ENCODE measurements around the gene PATE2. TPM values are rescaled to one million over a fixed set of nuclear protein-coding genes. Genes with fewer than 3 reads are reported as not detected.

The PATE2 gene
- total and polyA plus RNA-seq, 2 of the 13 experiments (the other 11 are each of a cell fraction or from before 2014, with no cell fraction given) = not detected

DNA sequence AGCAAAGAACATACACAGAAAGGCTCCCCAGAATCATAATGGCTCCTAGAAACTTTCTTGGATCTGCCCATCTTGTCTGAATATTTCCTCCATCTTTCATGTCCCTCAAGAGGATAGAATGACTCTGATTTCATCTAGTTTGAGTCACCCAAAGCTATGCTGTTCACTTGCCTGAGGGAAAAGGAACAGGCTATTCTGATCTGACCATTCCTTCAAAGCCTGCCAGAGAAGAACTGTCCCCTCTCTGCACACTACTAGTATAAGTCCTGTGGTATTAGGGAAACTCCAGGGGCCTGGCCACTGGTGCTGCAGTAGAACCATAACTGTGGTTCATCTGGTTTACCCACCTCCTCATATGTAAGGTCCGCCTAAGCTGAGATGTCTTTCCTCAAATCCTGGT is 34.9 kb downstream of the PATE2 start (continued):
- TF ChIP-seq, protein P1, sequence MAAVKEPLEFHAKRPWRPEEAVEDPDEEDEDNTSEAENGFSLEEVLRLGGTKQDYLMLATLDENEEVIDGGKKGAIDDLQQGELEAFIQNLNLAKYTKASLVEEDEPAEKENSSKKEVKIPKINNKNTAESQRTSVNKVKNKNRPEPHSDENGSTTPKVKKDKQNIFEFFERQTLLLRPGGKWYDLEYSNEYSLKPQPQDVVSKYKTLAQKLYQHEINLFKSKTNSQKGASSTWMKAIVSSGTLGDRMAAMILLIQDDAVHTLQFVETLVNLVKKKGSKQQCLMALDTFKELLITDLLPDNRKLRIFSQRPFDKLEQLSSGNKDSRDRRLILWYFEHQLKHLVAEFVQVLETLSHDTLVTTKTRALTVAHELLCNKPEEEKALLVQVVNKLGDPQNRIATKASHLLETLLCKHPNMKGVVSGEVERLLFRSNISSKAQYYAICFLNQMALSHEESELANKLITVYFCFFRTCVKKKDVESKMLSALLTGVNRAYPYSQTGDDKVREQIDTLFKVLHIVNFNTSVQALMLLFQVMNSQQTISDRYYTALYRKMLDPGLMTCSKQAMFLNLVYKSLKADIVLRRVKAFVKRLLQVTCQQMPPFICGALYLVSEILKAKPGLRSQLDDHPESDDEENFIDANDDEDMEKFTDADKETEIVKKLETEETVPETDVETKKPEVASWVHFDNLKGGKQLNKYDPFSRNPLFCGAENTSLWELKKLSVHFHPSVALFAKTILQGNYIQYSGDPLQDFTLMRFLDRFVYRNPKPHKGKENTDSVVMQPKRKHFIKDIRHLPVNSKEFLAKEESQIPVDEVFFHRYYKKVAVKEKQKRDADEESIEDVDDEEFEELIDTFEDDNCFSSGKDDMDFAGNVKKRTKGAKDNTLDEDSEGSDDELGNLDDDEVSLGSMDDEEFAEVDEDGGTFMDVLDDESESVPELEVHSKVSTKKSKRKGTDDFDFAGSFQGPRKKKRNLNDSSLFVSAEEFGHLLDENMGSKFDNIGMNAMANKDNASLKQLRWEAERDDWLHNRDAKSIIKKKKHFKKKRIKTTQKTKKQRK (IDR thresholded peaks at IDR 0.05; ENCODE audit: low read length) = no peak
- TF ChIP-seq, protein P2, sequence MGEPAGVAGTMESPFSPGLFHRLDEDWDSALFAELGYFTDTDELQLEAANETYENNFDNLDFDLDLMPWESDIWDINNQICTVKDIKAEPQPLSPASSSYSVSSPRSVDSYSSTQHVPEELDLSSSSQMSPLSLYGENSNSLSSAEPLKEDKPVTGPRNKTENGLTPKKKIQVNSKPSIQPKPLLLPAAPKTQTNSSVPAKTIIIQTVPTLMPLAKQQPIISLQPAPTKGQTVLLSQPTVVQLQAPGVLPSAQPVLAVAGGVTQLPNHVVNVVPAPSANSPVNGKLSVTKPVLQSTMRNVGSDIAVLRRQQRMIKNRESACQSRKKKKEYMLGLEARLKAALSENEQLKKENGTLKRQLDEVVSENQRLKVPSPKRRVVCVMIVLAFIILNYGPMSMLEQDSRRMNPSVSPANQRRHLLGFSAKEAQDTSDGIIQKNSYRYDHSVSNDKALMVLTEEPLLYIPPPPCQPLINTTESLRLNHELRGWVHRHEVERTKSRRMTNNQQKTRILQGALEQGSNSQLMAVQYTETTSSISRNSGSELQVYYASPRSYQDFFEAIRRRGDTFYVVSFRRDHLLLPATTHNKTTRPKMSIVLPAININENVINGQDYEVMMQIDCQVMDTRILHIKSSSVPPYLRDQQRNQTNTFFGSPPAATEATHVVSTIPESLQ (CRISPR knock-in tag; conservative IDR thresholded peaks at IDR 0.05) = no peak

DNA sequence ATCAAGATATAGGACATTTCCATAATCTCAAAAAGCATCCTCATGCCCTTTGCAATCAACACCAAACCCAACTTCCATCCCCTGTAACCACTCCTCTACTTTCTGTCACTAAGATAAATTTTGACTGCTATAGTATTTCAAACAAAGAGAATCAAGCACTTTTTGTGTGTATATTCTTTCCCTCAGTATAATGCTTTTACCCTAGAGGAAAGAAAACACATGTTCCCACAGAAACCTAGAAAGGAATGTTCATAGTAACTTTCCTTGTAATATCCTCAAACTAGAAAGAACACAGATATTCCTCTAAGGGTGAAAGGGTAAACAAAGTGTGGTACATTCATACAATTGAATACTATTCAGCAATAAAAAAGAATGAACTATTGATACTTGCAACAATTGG is 38.0 kb downstream of the PATE2 start:
- H2AFZ ChIP-seq (ENCODE audit: low read length) = no peak overlapping the region
- no peaks in the 10 kb centered on the region for H3K4me1 ChIP-seq (ENCODE audit: insufficient read depth, low read length)
- FAIRE-seq = no peak
- H3K9me3 ChIP-seq (ENCODE audit: low read length) = no peaks in the 10 kb centered on the region
- no peaks in the 10 kb centered on the region for H3K36me3 ChIP-seq (replicated peaks in 1 of 2; ENCODE audit: control insufficient read depth in 1 of 2, insufficient read depth in 2 of 2, low read length in 2 of 2)
- intact Hi-C loops (cut with micrococcal nuclease; ENCODE audit: unreplicated experiment) (no loop called here), in situ Hi-C loops (cut with HindIII; ENCODE audit: extremely low pct_ligation_motif_present, low pct_unique_long_range_greater_than_20kb) (no loop called here)
- no peak overlapping the region for H3K4me2 ChIP-seq (ENCODE audit: low read depth, low read length)
- CTCF ChIA-PET (ENCODE audit: low intra/inter-chr PET ratio, low total read pairs) = no interaction called here
- H3K27ac ChIP-seq (ENCODE audit: extremely low read length, insufficient read depth, low read length) = no peak overlapping the region
- POLR2A ChIA-PET = no interaction called here
- no peak for ATAC-seq
- no peaks in the 10 kb centered on the region for H4K20me1 ChIP-seq (ENCODE audit: insufficient read depth, low read length)
- TF ChIP-seq AKAP8 (CRISPR knock-in tag; IDR thresholded peaks at IDR 0.05) (no peak), ESRRA (CRISPR knock-in tag; IDR thresholded peaks at IDR 0.05; ENCODE audit: low read depth) (no peak), KMT2A (CRISPR knock-in tag; IDR thresholded peaks at IDR 0.05) (no peak)
- TF ChIP-seq, protein P3, sequence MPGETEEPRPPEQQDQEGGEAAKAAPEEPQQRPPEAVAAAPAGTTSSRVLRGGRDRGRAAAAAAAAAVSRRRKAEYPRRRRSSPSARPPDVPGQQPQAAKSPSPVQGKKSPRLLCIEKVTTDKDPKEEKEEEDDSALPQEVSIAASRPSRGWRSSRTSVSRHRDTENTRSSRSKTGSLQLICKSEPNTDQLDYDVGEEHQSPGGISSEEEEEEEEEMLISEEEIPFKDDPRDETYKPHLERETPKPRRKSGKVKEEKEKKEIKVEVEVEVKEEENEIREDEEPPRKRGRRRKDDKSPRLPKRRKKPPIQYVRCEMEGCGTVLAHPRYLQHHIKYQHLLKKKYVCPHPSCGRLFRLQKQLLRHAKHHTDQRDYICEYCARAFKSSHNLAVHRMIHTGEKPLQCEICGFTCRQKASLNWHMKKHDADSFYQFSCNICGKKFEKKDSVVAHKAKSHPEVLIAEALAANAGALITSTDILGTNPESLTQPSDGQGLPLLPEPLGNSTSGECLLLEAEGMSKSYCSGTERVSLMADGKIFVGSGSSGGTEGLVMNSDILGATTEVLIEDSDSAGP (CRISPR knock-in tag; IDR thresholded peaks at IDR 0.05; ENCODE audit: borderline replicate concordance) = no peak
- TF ChIP-seq, protein P4, sequence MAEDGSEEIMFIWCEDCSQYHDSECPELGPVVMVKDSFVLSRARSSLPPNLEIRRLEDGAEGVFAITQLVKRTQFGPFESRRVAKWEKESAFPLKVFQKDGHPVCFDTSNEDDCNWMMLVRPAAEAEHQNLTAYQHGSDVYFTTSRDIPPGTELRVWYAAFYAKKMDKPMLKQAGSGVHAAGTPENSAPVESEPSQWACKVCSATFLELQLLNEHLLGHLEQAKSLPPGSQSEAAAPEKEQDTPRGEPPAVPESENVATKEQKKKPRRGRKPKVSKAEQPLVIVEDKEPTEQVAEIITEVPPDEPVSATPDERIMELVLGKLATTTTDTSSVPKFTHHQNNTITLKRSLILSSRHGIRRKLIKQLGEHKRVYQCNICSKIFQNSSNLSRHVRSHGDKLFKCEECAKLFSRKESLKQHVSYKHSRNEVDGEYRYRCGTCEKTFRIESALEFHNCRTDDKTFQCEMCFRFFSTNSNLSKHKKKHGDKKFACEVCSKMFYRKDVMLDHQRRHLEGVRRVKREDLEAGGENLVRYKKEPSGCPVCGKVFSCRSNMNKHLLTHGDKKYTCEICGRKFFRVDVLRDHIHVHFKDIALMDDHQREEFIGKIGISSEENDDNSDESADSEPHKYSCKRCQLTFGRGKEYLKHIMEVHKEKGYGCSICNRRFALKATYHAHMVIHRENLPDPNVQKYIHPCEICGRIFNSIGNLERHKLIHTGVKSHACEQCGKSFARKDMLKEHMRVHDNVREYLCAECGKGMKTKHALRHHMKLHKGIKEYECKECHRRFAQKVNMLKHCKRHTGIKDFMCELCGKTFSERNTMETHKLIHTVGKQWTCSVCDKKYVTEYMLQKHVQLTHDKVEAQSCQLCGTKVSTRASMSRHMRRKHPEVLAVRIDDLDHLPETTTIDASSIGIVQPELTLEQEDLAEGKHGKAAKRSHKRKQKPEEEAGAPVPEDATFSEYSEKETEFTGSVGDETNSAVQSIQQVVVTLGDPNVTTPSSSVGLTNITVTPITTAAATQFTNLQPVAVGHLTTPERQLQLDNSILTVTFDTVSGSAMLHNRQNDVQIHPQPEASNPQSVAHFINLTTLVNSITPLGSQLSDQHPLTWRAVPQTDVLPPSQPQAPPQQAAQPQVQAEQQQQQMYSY (CRISPR knock-in tag; IDR thresholded peaks at IDR 0.05) = no peak
- TF ChIP-seq, protein P5, sequence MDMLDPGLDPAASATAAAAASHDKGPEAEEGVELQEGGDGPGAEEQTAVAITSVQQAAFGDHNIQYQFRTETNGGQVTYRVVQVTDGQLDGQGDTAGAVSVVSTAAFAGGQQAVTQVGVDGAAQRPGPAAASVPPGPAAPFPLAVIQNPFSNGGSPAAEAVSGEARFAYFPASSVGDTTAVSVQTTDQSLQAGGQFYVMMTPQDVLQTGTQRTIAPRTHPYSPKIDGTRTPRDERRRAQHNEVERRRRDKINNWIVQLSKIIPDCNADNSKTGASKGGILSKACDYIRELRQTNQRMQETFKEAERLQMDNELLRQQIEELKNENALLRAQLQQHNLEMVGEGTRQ (IDR thresholded peaks at IDR 0.05; ENCODE audit: low read depth, low read length) = no peak
- TF ChIP-seq, protein P5 (CRISPR knock-in tag; IDR thresholded peaks at IDR 0.05; ENCODE audit: borderline replicate concordance) = no peak
- no TSS peak for BruUV-seq (replicated peaks)
- no peak overlapping the region for H3K9ac ChIP-seq (ENCODE audit: insufficient read depth, low read depth, low read length)
- H3K4me3 ChIP-seq (replicated peaks in 1 of 3; ENCODE audit: insufficient read depth in 1 of 3, low read depth in 2 of 3, low read length in 3 of 3) = no peak overlapping the region
- no peaks in the 10 kb centered on the region for H3K79me2 ChIP-seq (ENCODE audit: insufficient read depth, low read length)
- no peak for DNase-seq (ENCODE audit: low spot score)
- no peaks in the 10 kb centered on the region for H3K27me3 ChIP-seq (ENCODE audit: control insufficient read depth in 1 of 2, insufficient read depth in 2 of 2, low read length in 2 of 2)

Measured in HepG2 (cell line).